Neural cell (in vitro differentiated cells): Measurements from ENCODE around the gene PDE3B. TPM values are rescaled to one million over a fixed set of nuclear protein-coding genes. Genes with fewer than 3 reads are reported as not detected.
"Not testable (repeated sequence)": the region's sequence is repeated elsewhere in the genome, so short reads cannot be mapped to it uniquely, and the experiment has no call there.

Experiments
- H2AFZ ChIP-seq: fragments of 200-600, 300-800 bp; sonication (generic), shearing (Covaris generic); 2 replicates; pipeline ENCODE4 v1.6.0; 2014; ENCODE audit warnings: low read depth, mild to moderate bottlenecking, antibody characterized with exemption, low read length, moderate library complexity
- H3F3A ChIP-seq: fragments of 200-600 bp; shearing (Covaris generic); 2 replicates; pipeline ENCODE4 v1.6.1; 2016; ENCODE audit warnings: mild to moderate bottlenecking, moderate library complexity, mixed read lengths, antibody characterized with exemption, low read length; ENCODE audit not compliant: insufficient read depth, poor library complexity, severe bottlenecking
- H3K27ac ChIP-seq: fragments of 200-600, 300-800 bp; sonication (generic), shearing (Covaris generic); 2 replicates; pipeline ENCODE4 v1.5.1; 2014; ENCODE audit warnings: mild to moderate bottlenecking, low read length, moderate library complexity
- H3K27me3 ChIP-seq: fragments of 300-800, 200-600 bp; sonication (generic), shearing (Covaris generic); 2 replicates; pipeline ENCODE4 v1.6.0; 2014; ENCODE audit warnings: mild to moderate bottlenecking, low read depth, low read length, moderate library complexity; ENCODE audit not compliant: insufficient read depth
- H3K36me3 ChIP-seq: fragments of 300-800, 200-600 bp; sonication (generic), shearing (Covaris generic); 2 replicates; pipeline ENCODE4 v1.5.1; 2014; ENCODE audit warnings: mild to moderate bottlenecking, antibody characterized with exemption, low read length, moderate library complexity; ENCODE audit not compliant: insufficient read depth
- H3K4me2 ChIP-seq: fragments of 300-800, 200-600 bp; sonication (generic), shearing (Covaris generic); 2 replicates; pipeline ENCODE4 v1.6.0; 2014; ENCODE audit warnings: mild to moderate bottlenecking, low read length
- H3K4me3 ChIP-seq: fragments of 300-800, 200-600 bp; sonication (generic), shearing (Covaris generic); 2 replicates; pipeline ENCODE4 v1.5.1; 2014; ENCODE audit warnings: mild to moderate bottlenecking, low read length, moderate library complexity
- H3K79me2 ChIP-seq: fragments of 200-600 bp; shearing (Covaris generic); replicated peaks from 2 replicates; pipeline ENCODE4 v1.6.0; 2014; ENCODE audit warnings: mild to moderate bottlenecking, low read length, moderate library complexity; ENCODE audit not compliant: insufficient read depth
- H3K9ac ChIP-seq: fragments of 300-800, 200-600 bp; sonication (generic), shearing (Covaris generic); 2 replicates; pipeline ENCODE4 v1.6.1; 2016; ENCODE audit warnings: mild to moderate bottlenecking, low read length, mixed read lengths
- H3K9me2 ChIP-seq: fragments of 200-600 bp; shearing (Covaris generic); 2 replicates; pipeline ENCODE4 v1.6.1; 2016; ENCODE audit warnings: mild to moderate bottlenecking, low read length, mixed read lengths; ENCODE audit not compliant: insufficient read depth
- H3K9me3 ChIP-seq: fragments of 200-600, 300-800 bp; sonication (generic), shearing (Covaris generic); 2 replicates; pipeline ENCODE4 v1.6.1; 2016; ENCODE audit warnings: mild to moderate bottlenecking, mixed run types, low read length, moderate library complexity, mixed read lengths
- H4K20me1 ChIP-seq: fragments of 200-600 bp; shearing (Covaris generic); 2 replicates; pipeline ENCODE4 v1.6.1; 2016; ENCODE audit warnings: mild to moderate bottlenecking, mixed run types; ENCODE audit not compliant: insufficient read depth
- CTCF ChIP-seq: fragments of 450-650 bp; IDR thresholded peaks from 2 replicates; pipeline ENCODE4 v1.5.1; 2014; ENCODE audit warnings: antibody characterized with exemption, mild to moderate bottlenecking, moderate library complexity; ENCODE audit not compliant: poor library complexity, severe bottlenecking
- EP300 ChIP-seq: fragments of 450-650 bp; conservative IDR thresholded peaks from 2 replicates; pipeline ENCODE4 v1.6.1; 2014; ENCODE audit warnings: antibody characterized with exemption, mild to moderate bottlenecking, moderate library complexity; ENCODE audit not compliant: poor library complexity, severe bottlenecking
- EZH2 ChIP-seq: fragments of 200-600, 300-800 bp; shearing (Covaris generic), sonication (generic); IDR thresholded peaks from 2 replicates; pipeline ENCODE4 v1.6.1; 2014; ENCODE audit warnings: antibody characterized with exemption, low read length, borderline replicate concordance, mild to moderate bottlenecking; ENCODE audit not compliant: insufficient read depth, poor library complexity, severe bottlenecking
- POLR2AphosphoS5 ChIP-seq: IDR thresholded peaks from 2 replicates; pipeline ENCODE4 v1.6.1; 2012
- RAD21 ChIP-seq: fragments of 450-650 bp; conservative IDR thresholded peaks from 2 replicates; pipeline ENCODE4 v1.6.1; 2014; ENCODE audit warnings: antibody characterized with exemption, mild to moderate bottlenecking, moderate library complexity
- REST ChIP-seq: IDR thresholded peaks from 2 replicates; pipeline ENCODE4 v1.6.1; 2012; ENCODE audit warnings: borderline replicate concordance
- SMC3 ChIP-seq: fragments of 450-650 bp; conservative IDR thresholded peaks from 2 replicates; pipeline ENCODE4 v1.6.1; 2014; ENCODE audit warnings: antibody characterized with exemption, mild to moderate bottlenecking, moderate library complexity; ENCODE audit not compliant: poor library complexity
- TAF1 ChIP-seq: IDR thresholded peaks from 2 replicates; pipeline ENCODE4 v1.6.1; 2012; ENCODE audit warnings: low read depth
- polyA plus RNA-seq: library from polyadenylated mRNA; depleted of rRNA; stranded (reverse); fragments of >200 nt; gene quantifications from 2 replicates; pipeline ENCODE4 v1.2.3, GENCODE V29; 2014

The PDE3B gene
- polyA plus RNA-seq, 1 donor from 2014 or later = 13.8 TPM

GRCh38 chr11:14756349-14756748 lies 112.7 kb downstream of the PDE3B start:
- Histone ChIP-seq H3K79me2 (no peaks in the 10 kb centered on the region), H3K27ac (no peak overlapping the region), H3K9ac (no peak overlapping the region), H3K27me3 (no peaks in the 10 kb centered on the region), H3K9me3 (no peaks in the 10 kb centered on the region), H3K9me2 (no peaks in the 10 kb centered on the region), H4K20me1 (no peaks in the 10 kb centered on the region), H3K4me3 (no peak overlapping the region), H3K36me3 (no peaks in the 10 kb centered on the region), H3F3A (no peaks in the 10 kb centered on the region), H2AFZ (no peak overlapping the region), H3K4me2 (no peak overlapping the region)
- TF ChIP-seq RAD21 (no peak), SMC3 (no peak), TAF1 (no peak), EP300 (no peak)

DNA sequence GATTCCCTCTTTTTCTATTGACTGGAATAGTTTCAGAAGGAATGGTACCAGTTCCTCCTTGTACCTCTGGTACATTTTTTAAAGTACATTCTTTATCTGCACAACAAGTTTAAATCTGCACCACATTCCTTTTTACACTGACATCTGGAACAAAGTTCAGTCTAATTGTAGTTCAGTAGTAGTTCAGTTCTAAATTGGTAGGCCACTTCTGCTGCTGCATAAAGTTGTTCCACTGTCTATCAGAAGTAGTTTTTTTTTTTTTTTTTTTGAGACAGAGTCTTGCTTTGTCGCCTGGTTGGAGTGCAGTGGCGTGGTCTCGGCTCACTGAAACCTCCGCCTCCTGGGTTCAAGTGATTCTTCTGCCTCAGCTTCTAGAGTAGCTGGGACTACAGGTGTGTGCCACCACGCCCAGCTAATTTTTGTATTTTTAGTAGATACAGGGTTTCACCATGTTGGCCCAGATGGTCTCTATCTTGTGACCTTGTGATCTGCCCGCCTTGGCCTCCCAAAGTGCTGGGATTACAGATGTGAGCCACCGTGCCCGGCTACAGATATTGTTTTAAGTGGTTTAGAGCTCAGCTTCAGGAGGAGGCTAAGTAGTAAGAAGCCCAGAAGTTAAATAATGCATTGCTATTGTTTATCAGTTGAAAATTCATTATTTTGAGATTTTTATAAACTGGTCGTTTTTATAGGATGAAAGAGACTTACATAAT lies 115.9 kb downstream of the PDE3B start:
- H3K4me2 ChIP-seq, H3K9me2 ChIP-seq, H3K27me3 ChIP-seq, H3F3A ChIP-seq, H3K9me3 ChIP-seq, H3K79me2 ChIP-seq, H3K9ac ChIP-seq, H3K27ac ChIP-seq, H2AFZ ChIP-seq, H3K36me3 ChIP-seq, H4K20me1 ChIP-seq, H3K4me3 ChIP-seq: not testable (repeated sequence)

DNA sequence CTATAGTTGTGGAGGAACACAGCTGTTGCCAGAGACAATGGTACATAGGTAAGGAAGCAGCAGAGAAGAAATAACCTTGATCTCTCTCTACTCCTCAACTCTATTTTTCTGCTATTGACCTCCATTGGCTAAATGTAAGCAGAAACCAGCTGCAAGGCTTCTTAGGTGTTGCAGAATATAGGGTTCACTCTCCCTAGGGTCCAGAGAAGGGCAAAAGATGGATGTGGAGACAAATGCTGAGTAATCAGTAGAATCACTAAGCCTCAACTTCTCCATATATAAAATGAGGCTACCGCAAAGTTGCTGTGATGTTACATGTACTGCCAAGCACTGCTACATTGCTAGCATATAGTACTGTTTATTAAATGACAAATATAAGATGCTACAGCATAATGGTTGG lies 120.6 kb downstream of the PDE3B start:
- Histone ChIP-seq H3K9me3 (no peaks in the 10 kb centered on the region), H3K4me2 (no peak overlapping the region), H3K36me3 (no peaks in the 10 kb centered on the region), H3K27ac (no peak overlapping the region), H3K9me2 (no peaks in the 10 kb centered on the region), H3K79me2 (no peaks in the 10 kb centered on the region), H2AFZ (no peak overlapping the region), H4K20me1 (no peaks in the 10 kb centered on the region), H3K27me3 (no peaks in the 10 kb centered on the region), H3K4me3 (no peak overlapping the region), H3K9ac (no peak overlapping the region), H3F3A (no peaks in the 10 kb centered on the region)
- no peak for TF ChIP-seq CTCF

- no peaks in the 10 kb centered on the region for H4K20me1 ChIP-seq
- H3K36me3 ChIP-seq = no peaks in the 10 kb centered on the region
- no peaks in the 10 kb centered on the region for H3K79me2 ChIP-seq
- H3F3A ChIP-seq = no peaks in the 10 kb centered on the region
- no peak overlapping the region for H3K27ac ChIP-seq
- H3K9me2 ChIP-seq = no peaks in the 10 kb centered on the region
- H2AFZ ChIP-seq = no peak overlapping the region
- H3K9ac ChIP-seq = no peak overlapping the region
- H3K27me3 ChIP-seq = no peaks in the 10 kb centered on the region
- H3K9me3 ChIP-seq = no peaks in the 10 kb centered on the region
- no peak overlapping the region for H3K4me2 ChIP-seq
- H3K4me3 ChIP-seq = no peak overlapping the region
- TF ChIP-seq EZH2 (no peak), REST (no peak), EP300 (no peak), POLR2AphosphoS5 (no peak), SMC3 (no peak), CTCF (no peak)
Measured at GRCh38 chr11:14764579-14765527, 121.2 kb downstream of the PDE3B start.
